ENCODE data around the gene MRO. TPM values are rescaled to one million over a fixed set of nuclear protein-coding genes. Genes with fewer than 3 reads are reported as not detected.
A peak's percentile ranks its signal among the peaks of the same experiment; 100 is the strongest.

MRO gene
- polyA plus RNA-seq, 1 of the 3 experiments (the other 2 are of a cell fraction) = not detected

GRCh38 chr18:50869150-50869549 lies 49.3 kb upstream of the MRO start:
- POLR2A ChIA-PET = no interaction called here

GRCh38 chr18:50866765-50867164 lies 46.9 kb upstream of the MRO start:
- CTCF ChIA-PET = interaction anchor here (1.0 to 1.4 kb wide), 5 partner anchors 12 to 62 kb away, joined by 3 to 5 read pairs (median 3); partner anchors contain the start of genes ME2 and MRO

More at GRCh38 chr18:50869150-50869549, 49.3 kb upstream of the MRO start:
- H3K27ac ChIP-seq (ENCODE audit: low read depth in 2 of 2, low read length in 1 of 2) = no peak overlapping the region
- peaks cover 0 to 7% of the 10 kb centered on the region in 2 experiments; a peak in 1 of 4 replicates for H3K4me1 ChIP-seq (ENCODE audit: control insufficient read depth in 1 of 2, insufficient read depth in 2 of 2, low read depth in 1 of 2, low read length in 1 of 2)
- H3K9me3 ChIP-seq = no peaks in the 10 kb centered on the region
- no peaks in the 10 kb centered on the region for H4K20me1 ChIP-seq (ENCODE audit: insufficient read depth)
- H3K9ac ChIP-seq = no peak overlapping the region
- no peaks in the 10 kb centered on the region for H3K36me3 ChIP-seq (replicated peaks in 1 of 2; ENCODE audit: control insufficient read depth in 1 of 2, insufficient read depth in 2 of 2, low read length in 1 of 2)
- CTCF ChIA-PET = interaction anchor here (0.7 kb wide), 1 partner anchor 24 kb away, joined by 3 read pairs; no protein-coding TSS in a partner anchor
- H3F3A ChIP-seq (replicated peaks; ENCODE audit: insufficient read depth) = peaks cover 16% of the 10 kb centered on the region
- WGBS (ENCODE audit: low lambda C conversion rate) = 99% methylated on average over 4 of the region's 4 CpGs
- no peak overlapping the region for H3K4me3 ChIP-seq (ENCODE audit: low read depth in 2 of 2, low read length in 1 of 2)
- no peak for DNase-seq
- no peak overlapping the region for H3K4me2 ChIP-seq
- H2AFZ ChIP-seq (ENCODE audit: low read depth) = no peak overlapping the region
- no peaks in the 10 kb centered on the region for H3K79me2 ChIP-seq (ENCODE audit: insufficient read depth)
- TF ChIP-seq GATA2 (CRISPR knock-in tag; IDR thresholded peaks at IDR 0.05) (no peak), POLR2AphosphoS5 (IDR thresholded peaks at IDR 0.05; ENCODE audit: low read depth, low read length) (no peak), CHD2 (IDR thresholded peaks at IDR 0.05; ENCODE audit: low read length, partially characterized antibody) (no peak), SMC3 (IDR thresholded peaks at IDR 0.05; ENCODE audit: low read depth, low read length) (no peak), RFX5 (IDR thresholded peaks at IDR 0.05; ENCODE audit: low read length) (no peak), RAD21 (IDR thresholded peaks at IDR 0.05; ENCODE audit: low read length) (no peak), EP300 (IDR thresholded peaks at IDR 0.05; ENCODE audit: borderline replicate concordance in 1 of 2, low read depth in 1 of 2, low read length in 1 of 2) (no peak), RCOR1 (IDR thresholded peaks at IDR 0.05; ENCODE audit: low read length) (no peak), SIN3A (IDR thresholded peaks at IDR 0.05; ENCODE audit: borderline replicate concordance, low read depth, low read length) (no peak), ZBTB33 (IDR thresholded peaks at IDR 0.05; ENCODE audit: borderline replicate concordance, low read depth) (no peak), MAX (IDR thresholded peaks at IDR 0.05; ENCODE audit: low read depth) (no peak), EZH2phosphoT487 (IDR thresholded peaks at IDR 0.05; ENCODE audit: borderline replicate concordance, low read depth) (no peak), RXRA (IDR thresholded peaks at IDR 0.05; ENCODE audit: borderline replicate concordance, low read depth) (no peak)
- H3K27me3 ChIP-seq (ENCODE audit: insufficient read depth) = no peaks in the 10 kb centered on the region
- no peaks in the 10 kb centered on the region for H3K9me2 ChIP-seq

More at GRCh38 chr18:50866765-50867164, 46.9 kb upstream of the MRO start:
- H3K9ac ChIP-seq = no peak overlapping the region
- no peak overlapping the region for H3K4me3 ChIP-seq (ENCODE audit: low read depth in 2 of 2, low read length in 1 of 2)
- H3K9me3 ChIP-seq = no peaks in the 10 kb centered on the region
- no peaks in the 10 kb centered on the region for H3K27me3 ChIP-seq (ENCODE audit: insufficient read depth)
- H3K79me2 ChIP-seq (ENCODE audit: insufficient read depth) = no peaks in the 10 kb centered on the region
- no peak overlapping the region for H2AFZ ChIP-seq (ENCODE audit: low read depth)
- POLR2A ChIA-PET = no interaction called here
- no peaks in the 10 kb centered on the region for H3K36me3 ChIP-seq (replicated peaks in 1 of 2; ENCODE audit: control insufficient read depth in 1 of 2, insufficient read depth in 2 of 2, low read length in 1 of 2)
- TF ChIP-seq RAD21 (IDR thresholded peaks at IDR 0.05; ENCODE audit: low read length) = peak; percentile 50
- peak; percentile 50 for TF ChIP-seq CTCF (IDR thresholded peaks at IDR 0.05)
- no peak for TF ChIP-seq TCF12 (IDR thresholded peaks at IDR 0.05)
- H3F3A ChIP-seq (replicated peaks; ENCODE audit: insufficient read depth) = peaks cover 16% of the 10 kb centered on the region
- H3K27ac ChIP-seq (ENCODE audit: low read depth in 2 of 2, low read length in 1 of 2) = no peak overlapping the region
- no peaks in the 10 kb centered on the region for H4K20me1 ChIP-seq (ENCODE audit: insufficient read depth)
- no peak for DNase-seq
- H3K4me1 ChIP-seq (ENCODE audit: control insufficient read depth in 1 of 2, insufficient read depth in 2 of 2, low read depth in 1 of 2, low read length in 1 of 2) = peaks cover 0 to 4% of the 10 kb centered on the region in 2 experiments; a peak in 1 of 4 replicates
- no peaks in the 10 kb centered on the region for H3K9me2 ChIP-seq
- no peak overlapping the region for H3K4me2 ChIP-seq

Data from SK-N-SH (cell line).